ENCODE results near the gene EIF4G3. TPM values are rescaled to one million over a fixed set of nuclear protein-coding genes. Genes with fewer than 3 reads are reported as not detected.

EIF4G3 gene
- total RNA-seq, 4 donors from 2014 or later: 42.1 to 63.2 (median 43.5) TPM

- Histone ChIP-seq H3K9me3 (no peaks in the 10 kb centered on the region), H3K4me1 (peaks cover 30 to 35% of the 10 kb centered on the region in 2 donors), H3K4me3 (no peak overlapping the region), H3K27me3 (no peaks in the 10 kb centered on the region), H3K27ac (no peak overlapping the region), H3K36me3 (peaks cover 0 to 89% of the 10 kb centered on the region in 2 donors)
- in situ Hi-C loops (cut with MboI; ENCODE audit: low sequenced_read_pairs in 4 of 4) (loop anchor here in 1 of 4 donors (25.0 kb wide), 1 partner anchor 1609 kb away; no protein-coding TSS in a partner anchor), intact Hi-C loops (cut with DNase I; ENCODE audit: low total_unique reads) (no loop called here)
- DNase-seq (no peak), ATAC-seq (no peak)
- TF ChIP-seq POLR2A (IDR thresholded peaks at IDR 0.05) (no peak), CTCF (IDR thresholded peaks at IDR 0.05 in 4 of 5, conservative IDR thresholded peaks at IDR 0.05 in 1 of 5) (no peak)
These were observed 404.9 kb downstream of the EIF4G3 start for GRCh38 chr1:20771780-20772179.

- no peak overlapping the region for H3K4me3 ChIP-seq
- in situ Hi-C loops (cut with MboI; ENCODE audit: low sequenced_read_pairs in 4 of 4): loop anchor here in 1 of 4 donors (25.0 kb wide), 1 partner anchor 1608 kb away; no protein-coding TSS in a partner anchor
- H3K27me3 ChIP-seq: no peaks in the 10 kb centered on the region
- ATAC-seq: no peak
- no peak for TF ChIP-seq POLR2A (IDR thresholded peaks at IDR 0.05)
- no peak for TF ChIP-seq CTCF (IDR thresholded peaks at IDR 0.05 in 4 of 5, conservative IDR thresholded peaks at IDR 0.05 in 1 of 5)
- intact Hi-C loops (cut with DNase I; ENCODE audit: low total_unique reads): no loop called here
- no peaks in the 10 kb centered on the region for H3K9me3 ChIP-seq
- H3K4me1 ChIP-seq: peaks cover 25 to 30% of the 10 kb centered on the region in 2 donors
- peaks cover 0 to 90% of the 10 kb centered on the region in 2 donors for H3K36me3 ChIP-seq
- H3K27ac ChIP-seq: no peak overlapping the region
- no peak for DNase-seq
These were observed 406.2 kb downstream of the EIF4G3 start for GRCh38 chr1:20770314-20771087.

GRCh38 chr1:20767271-20767670 is 409.4 kb downstream of the EIF4G3 start:
- intact Hi-C loops (cut with DNase I; ENCODE audit: low total_unique reads) (no loop called here), in situ Hi-C loops (cut with MboI; ENCODE audit: low sequenced_read_pairs in 4 of 4) (loop anchor here in 1 of 4 donors (25.0 kb wide), 1 partner anchor 1605 kb away; no protein-coding TSS in a partner anchor)
- Histone ChIP-seq H3K4me3 (no peak overlapping the region), H3K36me3 (peaks cover 7 to 90% of the 10 kb centered on the region in 2 donors), H3K4me1 (peaks cover 24 to 25% of the 10 kb centered on the region in 2 donors), H3K9me3 (no peaks in the 10 kb centered on the region), H3K27me3 (no peaks in the 10 kb centered on the region), H3K27ac (peak overlapping the region; percentile 64 to 73 (median 67))
- TF ChIP-seq POLR2A (IDR thresholded peaks at IDR 0.05) (no peak), CTCF (IDR thresholded peaks at IDR 0.05 in 4 of 5, conservative IDR thresholded peaks at IDR 0.05 in 1 of 5) (no peak)
- ATAC-seq: peak; percentile 95
- peak; percentile 15 to 25 for DNase-seq

- in situ Hi-C loops (cut with MboI; ENCODE audit: low sequenced_read_pairs in 4 of 4): loop anchor here in 1 of 4 donors (25.0 kb wide), 1 partner anchor 1601 kb away; no protein-coding TSS in a partner anchor
- H3K36me3 ChIP-seq: peaks cover 7 to 91% of the 10 kb centered on the region in 2 donors
- intact Hi-C loops (cut with DNase I; ENCODE audit: low total_unique reads): no loop called here
These were observed 413.3 kb downstream of the EIF4G3 start for GRCh38 chr1:20763417-20763816.

More at GRCh38 chr1:20763417-20763816, 413.3 kb downstream of the EIF4G3 start:
- DNase-seq (no peak), ATAC-seq (no peak)
- Histone ChIP-seq H3K27ac (no peak overlapping the region), H3K4me3 (no peak overlapping the region), H3K4me1 (peaks cover 15 to 17% of the 10 kb centered on the region in 2 donors), H3K27me3 (no peaks in the 10 kb centered on the region), H3K9me3 (no peaks in the 10 kb centered on the region)
- no peak for TF ChIP-seq POLR2A (IDR thresholded peaks at IDR 0.05)
- no peak for TF ChIP-seq CTCF (IDR thresholded peaks at IDR 0.05 in 4 of 5, conservative IDR thresholded peaks at IDR 0.05 in 1 of 5)

Data from gastrocnemius medialis (tissue), 4 donors.